IPS-15b (cell line): ENCODE measurements around the gene RCC1.
A peak's percentile ranks its signal among the peaks of the same experiment; 100 is the strongest.
"Not testable (repeated sequence)": the region's sequence is repeated elsewhere in the genome, so short reads cannot be mapped to it uniquely, and the experiment has no call there.

Experiments
- H3K27me3 ChIP-seq: one replicate; pipeline ENCODE4 v1.6.1; 2013; ENCODE audit warnings: low read length; ENCODE audit not compliant: control insufficient read depth, insufficient read depth
- H3K36me3 ChIP-seq: one replicate; pipeline ENCODE4 v1.6.1; 2013; ENCODE audit warnings: low read length; ENCODE audit not compliant: control insufficient read depth, insufficient read depth
- H3K4me1 ChIP-seq: one replicate; pipeline ENCODE4 v1.6.1; 2013; ENCODE audit warnings: mild to moderate bottlenecking, low read length; ENCODE audit not compliant: control insufficient read depth, insufficient read depth
- H3K4me3 ChIP-seq: one replicate; pipeline ENCODE4 v1.5.1; 2013; ENCODE audit warnings: low read depth, low read length
- H3K9ac ChIP-seq: one replicate; pipeline ENCODE4 v1.6.1; 2013; ENCODE audit warnings: low read depth, mild to moderate bottlenecking, low read length
- H3K9me3 ChIP-seq: one replicate; pipeline ENCODE4 v1.6.1; 2013; ENCODE audit warnings: mild to moderate bottlenecking, low read length; ENCODE audit not compliant: control insufficient read depth, insufficient read depth

Gene RCC1

GRCh38 chr1:28530456-28530855 is 24.6 kb downstream of the RCC1 start:
- Histone ChIP-seq H3K4me1 (no peaks in the 10 kb centered on the region), H3K9me3 (no peaks in the 10 kb centered on the region), H3K27me3 (no peaks in the 10 kb centered on the region), H3K9ac (no peak overlapping the region), H3K36me3 (peaks cover 34% of the 10 kb centered on the region), H3K4me3 (no peak overlapping the region)

- H3K4me3 ChIP-seq = no peak overlapping the region
- no peaks in the 10 kb centered on the region for H3K4me1 ChIP-seq
- H3K36me3 ChIP-seq = peaks cover 59% of the 10 kb centered on the region
- H3K9me3 ChIP-seq = no peaks in the 10 kb centered on the region
- H3K9ac ChIP-seq = no peak overlapping the region
- no peaks in the 10 kb centered on the region for H3K27me3 ChIP-seq
These were observed 28.8 kb downstream of the RCC1 start for GRCh38 chr1:28534671-28535070.

DNA sequence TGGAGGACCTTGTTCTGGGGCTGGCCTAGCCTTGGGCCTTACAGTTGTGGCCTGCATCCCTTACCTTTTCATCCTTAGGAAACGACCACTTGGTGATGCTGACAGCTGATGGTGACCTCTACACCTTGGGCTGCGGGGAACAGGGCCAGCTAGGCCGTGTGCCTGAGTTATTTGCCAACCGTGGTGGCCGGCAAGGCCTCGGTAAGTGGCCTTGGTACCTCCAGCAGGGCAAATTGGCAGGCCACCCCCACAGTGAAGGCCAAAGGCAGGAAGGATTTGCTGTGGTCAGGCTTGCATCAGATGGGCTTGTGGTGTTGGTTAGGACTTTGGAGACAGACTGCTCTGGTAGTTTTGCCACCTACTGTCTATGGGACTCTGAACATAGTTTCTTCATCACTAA is 29.3 kb downstream of the RCC1 start:
- Histone ChIP-seq H3K27me3 (no peaks in the 10 kb centered on the region), H3K9me3 (no peaks in the 10 kb centered on the region), H3K9ac (no peak overlapping the region), H3K4me1 (no peaks in the 10 kb centered on the region), H3K36me3 (peaks cover 55% of the 10 kb centered on the region), H3K4me3 (no peak overlapping the region)

- Histone ChIP-seq H3K9ac (no peak overlapping the region), H3K4me1 (no peaks in the 10 kb centered on the region), H3K4me3 (no peak overlapping the region), H3K27me3 (no peaks in the 10 kb centered on the region), H3K9me3 (no peaks in the 10 kb centered on the region), H3K36me3 (peaks cover 40% of the 10 kb centered on the region)
These were observed 31.8 kb downstream of the RCC1 start for GRCh38 chr1:28537457-28538199.

GRCh38 chr1:28538286-28538685 is 32.4 kb downstream of the RCC1 start:
- Histone ChIP-seq H3K9me3 (no peaks in the 10 kb centered on the region), H3K4me1 (no peaks in the 10 kb centered on the region), H3K4me3 (no peak overlapping the region), H3K9ac (no peak overlapping the region), H3K36me3 (peaks cover 37% of the 10 kb centered on the region), H3K27me3 (no peaks in the 10 kb centered on the region)

DNA sequence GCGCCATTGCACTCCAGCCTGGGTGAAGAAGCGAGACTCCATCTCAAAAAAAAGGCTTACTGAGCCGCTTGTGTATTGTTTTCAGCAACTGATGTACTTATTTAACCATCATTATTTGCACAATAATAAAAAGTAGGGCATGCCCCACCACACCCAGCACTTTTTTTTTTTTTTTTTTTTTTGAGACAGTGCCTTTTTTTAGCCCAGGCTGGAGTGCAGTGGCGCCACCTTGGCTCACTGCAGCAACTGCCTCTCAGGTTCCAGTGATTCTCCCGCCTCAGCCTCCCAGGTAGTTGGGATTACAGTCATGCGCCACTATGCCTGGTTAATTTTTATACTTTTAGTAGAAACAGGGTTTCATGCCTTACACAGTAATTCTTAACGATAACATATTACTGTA is 34.8 kb downstream of the RCC1 start:
- no peak overlapping the region for H3K4me3 ChIP-seq
- H3K27me3 ChIP-seq = no peaks in the 10 kb centered on the region
- H3K36me3 ChIP-seq = peaks cover 27% of the 10 kb centered on the region

DNA sequence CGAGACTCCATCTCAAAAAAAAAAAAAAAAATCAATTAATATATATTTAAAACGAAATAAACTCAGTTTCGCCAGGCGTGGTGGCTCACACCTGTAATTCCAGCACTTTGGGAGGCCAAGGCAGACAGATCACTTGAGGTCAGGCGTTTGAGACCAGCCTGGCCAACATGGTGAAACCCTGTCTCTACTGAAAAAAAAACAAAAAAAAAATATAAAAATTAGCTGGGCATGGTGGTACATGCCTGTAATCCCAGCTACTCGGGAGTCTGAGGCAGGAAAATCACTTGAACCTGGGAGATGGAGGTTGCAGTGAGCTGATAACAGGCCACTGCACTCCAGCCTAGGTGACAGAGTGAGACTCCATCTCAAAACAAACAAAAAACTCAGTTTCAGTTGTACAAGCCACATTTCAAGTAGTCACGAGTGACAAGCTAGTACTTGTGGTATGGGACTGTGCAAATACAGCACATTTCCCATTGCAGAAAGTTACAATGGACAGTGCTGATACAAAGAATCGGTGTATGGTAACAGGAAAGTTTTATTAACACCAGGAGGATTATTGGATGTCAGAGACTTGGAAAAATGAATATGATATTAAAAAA is 35.7 kb downstream of the RCC1 start:
- H3K36me3 ChIP-seq = peaks cover 18% of the 10 kb centered on the region
- H3K27me3 ChIP-seq, H3K4me1 ChIP-seq, H3K9me3 ChIP-seq, H3K4me3 ChIP-seq, H3K9ac ChIP-seq: not testable (repeated sequence)

More for the DNA sequence above, 34.8 kb downstream of the RCC1 start:
- H3K9me3 ChIP-seq = no peaks in the 10 kb centered on the region
- H3K9ac ChIP-seq = no peak overlapping the region
- no peaks in the 10 kb centered on the region for H3K4me1 ChIP-seq

- H3K9ac ChIP-seq = no peak overlapping the region
- H3K27me3 ChIP-seq = no peaks in the 10 kb centered on the region
- no peaks in the 10 kb centered on the region for H3K36me3 ChIP-seq
- no peak overlapping the region for H3K4me3 ChIP-seq
- H3K4me1 ChIP-seq = no peaks in the 10 kb centered on the region
- H3K9me3 ChIP-seq = no peaks in the 10 kb centered on the region
These were observed 39.4 kb downstream of the RCC1 start for GRCh38 chr1:28545246-28545628.

GRCh38 chr1:28548318-28548717 is 42.5 kb downstream of the RCC1 start:
- Histone ChIP-seq H3K27me3 (no peaks in the 10 kb centered on the region), H3K9ac (no peak overlapping the region), H3K4me3 (no peak overlapping the region), H3K4me1 (no peaks in the 10 kb centered on the region), H3K36me3 (no peaks in the 10 kb centered on the region), H3K9me3 (no peaks in the 10 kb centered on the region)

DNA sequence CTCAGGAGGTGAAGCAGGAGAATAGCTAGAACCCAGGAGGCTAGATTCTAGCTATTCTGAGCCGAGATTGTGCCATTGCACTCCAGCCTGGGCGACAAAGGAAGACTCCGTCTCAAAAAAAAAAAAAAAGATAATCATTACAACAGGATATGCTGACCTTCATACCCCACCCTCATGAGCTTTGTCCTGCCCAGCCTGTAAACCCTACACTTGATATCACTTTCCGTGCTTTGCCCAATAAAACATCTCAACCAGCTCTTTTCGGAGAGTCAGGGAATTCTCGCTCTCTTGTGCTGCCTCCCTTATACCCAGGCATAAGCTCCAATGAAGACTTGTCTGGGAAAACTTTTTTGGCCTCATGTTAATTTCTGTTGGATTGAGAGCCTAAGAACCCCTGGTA is 45.5 kb downstream of the RCC1 start:
- Histone ChIP-seq H3K36me3 (no peaks in the 10 kb centered on the region), H3K27me3 (no peaks in the 10 kb centered on the region), H3K9ac (no peak overlapping the region), H3K4me3 (no peak overlapping the region), H3K9me3 (no peaks in the 10 kb centered on the region), H3K4me1 (no peaks in the 10 kb centered on the region)

DNA sequence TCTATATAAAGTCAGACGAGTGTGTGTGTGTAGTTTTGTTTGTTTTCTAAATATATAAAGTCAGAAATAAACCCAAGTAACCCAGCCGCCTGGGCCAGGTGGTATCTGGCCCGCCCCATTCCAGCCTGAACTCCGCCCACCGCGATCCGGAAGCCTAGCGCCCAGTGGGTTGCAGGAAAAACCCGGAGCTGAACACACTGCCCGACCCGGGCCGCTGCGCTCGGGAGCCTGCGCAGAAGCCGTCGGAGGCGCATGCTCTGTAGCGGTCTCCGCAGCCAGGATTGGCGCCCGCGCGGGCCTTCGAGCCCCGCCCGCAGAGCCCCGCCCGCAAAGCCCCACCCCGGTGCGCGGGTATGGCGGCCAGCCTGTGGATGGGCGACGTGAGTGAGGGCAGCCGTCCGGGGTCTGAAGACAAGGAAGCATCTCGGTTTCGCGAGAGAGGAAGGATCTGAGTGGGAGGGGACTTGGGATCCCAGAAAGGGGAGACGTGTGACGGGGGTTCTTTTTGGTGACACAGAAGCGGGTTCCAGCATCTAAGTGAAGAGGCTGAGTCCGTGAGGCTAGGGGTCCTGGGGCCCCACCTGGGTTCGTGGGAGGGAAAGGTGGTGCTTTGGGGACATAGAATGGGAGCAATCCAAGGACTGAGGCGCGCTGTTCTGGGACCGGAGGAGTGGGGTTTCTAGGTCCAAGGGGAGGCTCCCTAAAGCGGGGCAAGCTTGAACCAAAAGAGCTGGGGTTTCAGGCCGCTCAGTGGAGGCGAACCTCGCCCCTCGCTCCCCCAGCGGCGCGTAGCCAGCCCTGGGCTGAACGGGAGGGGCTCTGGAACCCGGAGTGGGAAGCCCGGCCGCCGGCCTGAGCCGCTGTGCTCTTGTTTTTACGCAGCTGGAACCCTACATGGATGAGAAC is 47.2 kb downstream of the RCC1 start, which contains the start of gene TRNAU1AP:
TRNAU1AP (plus strand) TSS at position 328 of the 906 bp plus-strand sequence; CDS start at position 354, 26 bp downstream.
- Histone ChIP-seq H3K9me3 (no peaks in the 10 kb centered on the region), H3K4me3 (peak within 1 kb of the TSS; percentile 87), H3K9ac (peak within 1 kb of the TSS; percentile 94), H3K36me3 (no peaks in the 10 kb centered on the region), H3K4me1 (no peaks in the 10 kb centered on the region), H3K27me3 (no peaks in the 10 kb centered on the region)
